ENCODE measurements around the gene PRSS12.

Gene PRSS12

DNA sequence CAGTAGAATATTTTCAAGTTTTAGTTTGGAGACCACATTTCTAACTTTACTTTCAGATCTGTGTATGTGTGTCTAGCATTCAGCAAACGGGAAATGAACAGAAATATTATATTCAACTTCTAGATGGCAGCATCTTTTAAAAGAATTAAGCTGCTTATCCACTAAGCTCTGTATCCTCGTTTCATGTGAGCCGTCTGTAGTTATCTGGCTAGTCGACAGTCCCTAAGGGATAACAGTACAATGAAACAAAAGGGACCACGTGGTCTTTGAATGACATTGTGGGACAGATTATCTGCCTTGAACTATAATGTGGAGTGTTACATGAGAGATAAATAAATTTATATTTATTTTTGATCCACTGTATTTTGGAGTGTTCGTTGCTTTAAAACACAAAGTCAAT is 35.8 kb upstream of the PRSS12 start:
- no peaks in the 10 kb centered on the region for H3K4me1 ChIP-seq (ENCODE audit: control insufficient read depth, insufficient read depth, low read length)
- no CpG with 5 or more reads among the region's 6 CpGs for WGBS (ENCODE audit: insufficient coverage, insufficient read length)
- DNase-seq (ENCODE audit: low read depth, low spot score) = no peak
- no peaks in the 10 kb centered on the region for H3K36me3 ChIP-seq (ENCODE audit: control insufficient read depth, insufficient read depth, low read length)
- H3K9me3 ChIP-seq (ENCODE audit: control insufficient read depth, insufficient read depth, low read length) = no peaks in the 10 kb centered on the region
- H3K4me3 ChIP-seq (ENCODE audit: low read length) = no peak overlapping the region
- no peaks in the 10 kb centered on the region for H3K27me3 ChIP-seq (ENCODE audit: control insufficient read depth, insufficient read depth, low read length)
- no peak overlapping the region for H3K27ac ChIP-seq (ENCODE audit: low read length)

DNA sequence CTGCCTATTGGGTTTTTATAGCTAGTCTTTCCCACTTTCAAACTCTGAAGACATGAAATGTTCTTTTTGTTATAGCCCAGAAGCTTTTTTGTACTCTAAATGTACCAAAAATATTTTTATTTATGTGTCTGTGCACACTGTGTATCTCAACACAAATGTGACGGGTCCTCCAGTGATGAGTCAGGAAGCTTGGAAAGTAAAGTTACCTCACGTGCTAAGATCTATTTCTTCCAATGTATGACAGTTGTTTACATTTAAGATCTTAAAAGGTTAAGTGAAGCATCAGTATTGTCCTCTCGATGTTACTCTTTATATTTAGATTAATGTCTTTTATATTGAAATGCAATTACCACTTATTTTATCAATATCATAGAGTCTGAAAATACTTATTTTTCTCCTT is 29.1 kb upstream of the PRSS12 start:
- DNase-seq (ENCODE audit: low read depth, low spot score) = no peak
- no peaks in the 10 kb centered on the region for H3K36me3 ChIP-seq (ENCODE audit: control insufficient read depth, insufficient read depth, low read length)
- no peaks in the 10 kb centered on the region for H3K27me3 ChIP-seq (ENCODE audit: control insufficient read depth, insufficient read depth, low read length)
- H3K9me3 ChIP-seq (ENCODE audit: control insufficient read depth, insufficient read depth, low read length) = no peaks in the 10 kb centered on the region
- H3K4me3 ChIP-seq (ENCODE audit: low read length) = no peak overlapping the region
- H3K27ac ChIP-seq (ENCODE audit: low read length) = no peak overlapping the region
- WGBS (ENCODE audit: insufficient coverage, insufficient read length) = no CpG with 5 or more reads among the region's 3 CpGs
- no peaks in the 10 kb centered on the region for H3K4me1 ChIP-seq (ENCODE audit: control insufficient read depth, insufficient read depth, low read length)

DNA sequence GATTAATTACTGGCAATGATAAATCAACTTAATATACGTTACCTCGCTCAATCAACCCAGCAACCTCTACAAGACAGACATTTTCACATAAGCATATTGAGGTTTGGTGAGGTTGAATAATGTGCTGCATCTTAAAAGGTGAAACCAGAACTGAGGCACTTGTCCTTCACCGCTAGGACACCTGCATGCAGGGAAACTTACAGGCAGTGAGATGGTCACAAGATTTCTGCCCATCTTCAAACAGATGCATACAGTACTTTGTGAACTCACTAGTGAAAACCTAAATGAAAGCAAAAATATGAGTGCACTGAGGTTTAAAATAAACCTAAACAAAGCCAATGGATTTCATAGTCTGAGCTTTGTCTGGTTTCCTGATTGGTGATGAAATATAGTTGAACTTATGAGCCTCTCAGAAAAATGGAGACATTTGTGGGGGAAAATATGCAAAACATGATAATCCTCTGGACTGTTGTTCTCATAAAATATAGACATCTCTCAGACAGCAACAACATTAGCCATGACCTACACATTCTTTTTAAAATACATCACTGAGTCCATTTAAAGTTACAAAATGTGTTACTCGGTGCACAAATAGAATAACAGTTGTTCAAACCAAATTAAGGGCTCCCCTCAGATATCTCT is 20.9 kb upstream of the PRSS12 start:
- DNase-seq (ENCODE audit: low read depth, low spot score) = no peak
- Histone ChIP-seq H3K27me3 (ENCODE audit: control insufficient read depth, insufficient read depth, low read length) (no peaks in the 10 kb centered on the region), H3K4me3 (ENCODE audit: low read length) (no peak overlapping the region), H3K27ac (ENCODE audit: low read length) (no peak overlapping the region), H3K36me3 (ENCODE audit: control insufficient read depth, insufficient read depth, low read length) (no peaks in the 10 kb centered on the region), H3K4me1 (ENCODE audit: control insufficient read depth, insufficient read depth, low read length) (no peaks in the 10 kb centered on the region), H3K9me3 (ENCODE audit: control insufficient read depth, insufficient read depth, low read length) (no peaks in the 10 kb centered on the region)
- no CpG with 5 or more reads among the region's 4 CpGs for WGBS (ENCODE audit: insufficient coverage, insufficient read length)

DNA sequence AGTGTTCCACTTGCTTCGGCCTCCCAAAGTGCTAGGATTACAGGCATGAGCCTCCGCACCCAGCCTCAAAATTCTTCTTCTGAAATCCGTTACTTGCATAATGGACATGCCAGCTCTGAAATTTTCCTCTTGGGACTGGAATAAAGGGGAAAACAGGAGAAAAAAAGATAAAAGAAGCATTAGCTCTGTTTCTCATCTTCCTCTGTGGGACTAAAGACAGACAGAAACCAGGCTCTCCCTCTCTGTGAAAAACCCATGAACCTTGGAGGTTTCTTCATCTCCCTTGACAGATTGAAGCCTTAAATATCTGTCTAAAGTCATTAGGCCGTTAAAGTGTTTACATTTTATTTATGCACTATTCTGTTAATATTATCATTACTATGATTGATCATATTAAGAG is 19.4 kb upstream of the PRSS12 start:
- no peaks in the 10 kb centered on the region for H3K9me3 ChIP-seq (ENCODE audit: control insufficient read depth, insufficient read depth, low read length)
- no peak overlapping the region for H3K4me3 ChIP-seq (ENCODE audit: low read length)
- H3K4me1 ChIP-seq (ENCODE audit: control insufficient read depth, insufficient read depth, low read length) = no peaks in the 10 kb centered on the region
- no peak overlapping the region for H3K27ac ChIP-seq (ENCODE audit: low read length)
- no CpG with 5 or more reads among the region's 4 CpGs for WGBS (ENCODE audit: insufficient coverage, insufficient read length)
- H3K27me3 ChIP-seq (ENCODE audit: control insufficient read depth, insufficient read depth, low read length) = no peaks in the 10 kb centered on the region
- H3K36me3 ChIP-seq (ENCODE audit: control insufficient read depth, insufficient read depth, low read length) = no peaks in the 10 kb centered on the region
- DNase-seq (ENCODE audit: low read depth, low spot score) = no peak

DNA sequence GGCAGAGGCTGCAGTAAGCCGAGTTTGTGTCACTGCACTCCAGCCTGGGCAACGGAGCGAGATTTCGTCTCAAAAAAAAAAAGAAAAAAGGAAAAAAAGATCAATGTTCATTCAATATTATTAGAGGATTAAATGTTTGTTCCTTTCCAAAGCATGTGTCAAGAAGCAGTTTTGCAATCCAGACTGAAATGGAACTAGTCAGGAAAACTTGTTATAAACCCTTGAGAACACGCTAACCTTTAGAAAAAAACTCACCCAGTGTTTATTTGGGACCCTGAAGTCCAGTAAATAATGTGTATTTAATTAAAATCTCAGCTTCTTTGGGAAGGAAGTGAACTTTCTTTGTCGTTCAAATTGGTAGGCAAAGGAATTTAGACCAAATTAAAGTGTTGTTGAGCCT is 16.4 kb upstream of the PRSS12 start:
- Histone ChIP-seq H3K9me3 (ENCODE audit: control insufficient read depth, insufficient read depth, low read length) (no peaks in the 10 kb centered on the region), H3K36me3 (ENCODE audit: control insufficient read depth, insufficient read depth, low read length) (no peaks in the 10 kb centered on the region), H3K4me1 (ENCODE audit: control insufficient read depth, insufficient read depth, low read length) (no peaks in the 10 kb centered on the region), H3K27ac (ENCODE audit: low read length) (no peak overlapping the region), H3K4me3 (ENCODE audit: low read length) (no peak overlapping the region), H3K27me3 (ENCODE audit: control insufficient read depth, insufficient read depth, low read length) (no peaks in the 10 kb centered on the region)
- no CpG with 5 or more reads among the region's 6 CpGs for WGBS (ENCODE audit: insufficient coverage, insufficient read length)
- no peak for DNase-seq (ENCODE audit: low read depth, low spot score)

DNA sequence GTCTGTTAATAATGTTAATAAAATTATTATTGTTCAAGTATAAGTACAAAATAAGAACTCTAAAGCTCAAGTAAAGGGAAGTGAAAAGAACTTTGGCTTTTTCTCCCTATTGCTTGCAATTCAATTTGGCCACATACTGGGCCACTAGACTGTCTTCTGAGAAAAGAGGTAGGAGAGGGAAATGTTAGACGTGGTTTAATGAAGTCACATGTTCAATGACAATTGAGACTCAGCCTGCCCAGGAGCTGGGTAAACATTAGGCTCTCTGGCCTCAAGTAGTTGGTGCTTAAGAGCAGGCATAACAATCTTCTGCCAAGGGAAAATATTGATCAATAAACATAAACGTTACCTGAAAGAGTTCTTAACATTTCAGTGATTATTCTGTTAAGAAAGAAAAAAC is 15.1 kb upstream of the PRSS12 start:
- no peak overlapping the region for H3K4me3 ChIP-seq (ENCODE audit: low read length)
- no peaks in the 10 kb centered on the region for H3K9me3 ChIP-seq (ENCODE audit: control insufficient read depth, insufficient read depth, low read length)
- no peaks in the 10 kb centered on the region; the same call in 1 of the 2 replicates for H3K4me1 ChIP-seq (ENCODE audit: control insufficient read depth, insufficient read depth, low read length)
- H3K36me3 ChIP-seq (ENCODE audit: control insufficient read depth, insufficient read depth, low read length) = no peaks in the 10 kb centered on the region
- no peak for DNase-seq (ENCODE audit: low read depth, low spot score)
- WGBS (ENCODE audit: insufficient coverage, insufficient read length) = no CpG with 5 or more reads among the region's 2 CpGs
- H3K27me3 ChIP-seq (ENCODE audit: control insufficient read depth, insufficient read depth, low read length) = no peaks in the 10 kb centered on the region
- no peak overlapping the region for H3K27ac ChIP-seq (ENCODE audit: low read length)

DNA sequence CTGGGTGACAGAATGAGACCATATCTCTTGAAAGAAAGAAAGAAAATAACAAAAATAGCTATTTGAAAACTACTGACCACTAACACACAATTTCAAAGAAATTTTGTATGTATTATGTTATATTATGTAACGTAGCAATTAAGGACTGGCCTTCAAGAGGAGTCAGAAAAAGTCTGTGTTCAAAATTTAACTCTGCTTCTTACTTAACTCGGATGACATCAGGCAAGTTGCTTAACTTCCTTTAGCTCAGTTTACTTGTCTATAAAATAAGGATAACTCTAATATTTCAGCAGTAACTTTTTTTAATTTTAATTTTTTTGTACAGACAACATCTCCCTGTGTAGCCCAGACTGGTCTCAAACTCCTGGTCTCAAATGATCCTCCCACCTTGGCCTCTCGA is 14.6 kb upstream of the PRSS12 start:
- DNase-seq (ENCODE audit: low read depth, low spot score) = no peak
- no peak overlapping the region for H3K27ac ChIP-seq (ENCODE audit: low read length)
- H3K27me3 ChIP-seq (ENCODE audit: control insufficient read depth, insufficient read depth, low read length) = no peaks in the 10 kb centered on the region
- WGBS (ENCODE audit: insufficient coverage, insufficient read length) = no CpG with 5 or more reads among the region's 3 CpGs
- no peaks in the 10 kb centered on the region; the same call in 1 of the 2 replicates for H3K4me1 ChIP-seq (ENCODE audit: control insufficient read depth, insufficient read depth, low read length)
- H3K36me3 ChIP-seq (ENCODE audit: control insufficient read depth, insufficient read depth, low read length) = no peaks in the 10 kb centered on the region
- no peaks in the 10 kb centered on the region for H3K9me3 ChIP-seq (ENCODE audit: control insufficient read depth, insufficient read depth, low read length)
- no peak overlapping the region for H3K4me3 ChIP-seq (ENCODE audit: low read length)

DNA sequence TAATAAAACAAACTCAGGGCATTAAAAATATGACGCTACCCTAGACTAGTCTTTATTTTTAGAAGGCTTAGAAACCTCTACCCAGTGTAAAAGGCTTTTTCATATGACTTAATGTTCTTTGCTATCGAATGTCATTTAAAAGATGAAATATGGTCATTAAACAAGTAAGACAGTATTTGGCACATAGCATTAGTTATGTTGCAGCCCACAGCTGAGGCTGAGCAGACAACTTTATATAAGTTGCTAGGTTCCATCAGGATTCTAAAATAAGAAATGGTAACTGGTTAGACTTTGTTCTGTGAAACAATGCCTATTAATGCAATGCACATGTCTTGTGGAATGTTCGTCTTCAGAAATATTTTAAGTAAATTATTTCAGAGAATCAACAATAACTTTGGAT is 10.4 kb upstream of the PRSS12 start:
- no CpG with 5 or more reads among the region's 3 CpGs for WGBS (ENCODE audit: insufficient coverage, insufficient read length)
- no peak overlapping the region for H3K27ac ChIP-seq (ENCODE audit: low read length)
- no peak for DNase-seq (ENCODE audit: low read depth, low spot score)
- no peaks in the 10 kb centered on the region for H3K36me3 ChIP-seq (ENCODE audit: control insufficient read depth, insufficient read depth, low read length)
- no peaks in the 10 kb centered on the region for H3K27me3 ChIP-seq (ENCODE audit: control insufficient read depth, insufficient read depth, low read length)
- H3K4me3 ChIP-seq (ENCODE audit: low read length) = no peak overlapping the region
- no peaks in the 10 kb centered on the region for H3K9me3 ChIP-seq (ENCODE audit: control insufficient read depth, insufficient read depth, low read length)
- H3K4me1 ChIP-seq (ENCODE audit: control insufficient read depth, insufficient read depth, low read length) = no peaks in the 10 kb centered on the region; the same call in 1 of the 2 replicates

DNA sequence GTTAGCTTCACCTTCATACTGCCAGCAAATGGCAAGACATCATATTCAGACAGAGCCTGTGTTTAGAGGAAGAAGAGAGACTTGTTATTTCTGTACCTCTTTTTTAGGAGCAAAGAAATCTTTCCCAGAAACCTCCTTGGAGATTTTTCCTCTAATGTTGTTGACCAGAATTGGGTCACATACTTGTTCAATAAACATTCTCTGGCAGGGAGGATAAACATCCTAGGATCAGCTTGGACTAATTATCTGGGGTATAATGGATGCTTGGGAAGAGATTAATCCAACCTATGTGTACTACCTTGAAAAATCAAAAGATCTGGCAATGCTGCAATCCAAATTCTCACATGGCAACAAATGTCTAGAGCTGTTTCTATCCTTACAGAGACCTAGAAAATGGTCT is 8.4 kb upstream of the PRSS12 start:
- Histone ChIP-seq H3K9me3 (ENCODE audit: control insufficient read depth, insufficient read depth, low read length) (no peaks in the 10 kb centered on the region), H3K36me3 (ENCODE audit: control insufficient read depth, insufficient read depth, low read length) (no peaks in the 10 kb centered on the region), H3K27ac (ENCODE audit: low read length) (no peak overlapping the region), H3K4me3 (ENCODE audit: low read length) (no peak overlapping the region), H3K4me1 (ENCODE audit: control insufficient read depth, insufficient read depth, low read length) (no peaks in the 10 kb centered on the region; the same call in 1 of the 2 replicates), H3K27me3 (ENCODE audit: control insufficient read depth, insufficient read depth, low read length) (no peaks in the 10 kb centered on the region)
- DNase-seq (ENCODE audit: low read depth, low spot score) = no peak

DNA sequence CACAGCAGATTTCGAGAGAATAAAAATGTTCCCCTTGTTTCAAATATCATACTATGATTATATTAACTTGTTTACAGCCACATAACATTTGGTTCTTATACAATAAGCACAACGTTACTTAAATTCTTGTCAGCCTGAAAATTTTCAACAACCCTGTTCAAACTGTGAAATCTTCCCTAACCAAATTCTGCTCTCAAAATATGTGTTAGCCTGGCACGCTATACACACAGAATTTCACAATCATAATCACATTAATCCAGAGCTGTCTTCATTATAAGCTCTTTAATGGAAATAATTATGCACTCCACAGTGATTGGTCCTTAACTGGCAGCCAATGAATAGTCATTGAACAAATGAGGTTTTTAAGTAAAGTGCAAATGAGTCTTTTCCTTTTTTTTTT is 7.3 kb upstream of the PRSS12 start:
- DNase-seq (ENCODE audit: low read depth, low spot score) = no peak
- no peaks in the 10 kb centered on the region for H3K27me3 ChIP-seq (ENCODE audit: control insufficient read depth, insufficient read depth, low read length)
- H3K4me3 ChIP-seq (ENCODE audit: low read length) = no peak overlapping the region
- no peaks in the 10 kb centered on the region for H3K36me3 ChIP-seq (ENCODE audit: control insufficient read depth, insufficient read depth, low read length)
- no peaks in the 10 kb centered on the region for H3K9me3 ChIP-seq (ENCODE audit: control insufficient read depth, insufficient read depth, low read length)
- no peaks in the 10 kb centered on the region; the same call in 1 of the 2 replicates for H3K4me1 ChIP-seq (ENCODE audit: control insufficient read depth, insufficient read depth, low read length)
- no peak overlapping the region for H3K27ac ChIP-seq (ENCODE audit: low read length)
- WGBS (ENCODE audit: insufficient coverage, insufficient read length) = no CpG with 5 or more reads among the region's 3 CpGs

DNA sequence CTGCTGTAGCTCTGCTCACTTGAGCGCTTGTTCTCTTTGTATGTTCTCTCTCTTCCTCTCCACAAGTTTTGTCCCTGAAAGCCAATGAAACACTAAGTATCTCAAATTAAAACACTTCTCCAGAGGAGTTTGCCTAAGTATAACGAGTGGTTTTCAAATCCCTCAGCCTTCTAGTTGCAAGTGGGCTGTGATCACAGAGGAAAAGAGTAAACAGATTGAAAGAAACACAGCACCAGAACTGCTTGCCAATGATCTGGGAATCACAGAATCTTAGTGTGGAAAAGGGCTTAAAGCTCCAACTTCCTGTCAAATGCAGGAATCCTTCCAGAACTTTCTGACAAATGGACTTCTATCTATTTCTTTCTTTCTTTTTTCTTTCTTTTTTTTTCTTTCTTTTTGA is 4.8 kb upstream of the PRSS12 start:
- H3K4me3 ChIP-seq (ENCODE audit: low read length) = no peak overlapping the region
- no peak overlapping the region for H3K27ac ChIP-seq (ENCODE audit: low read length)
- H3K27me3 ChIP-seq (ENCODE audit: control insufficient read depth, insufficient read depth, low read length) = peaks cover 2% of the 10 kb centered on the region; the same call in 1 of the 2 replicates
- H3K9me3 ChIP-seq (ENCODE audit: control insufficient read depth, insufficient read depth, low read length) = no peaks in the 10 kb centered on the region
- no peaks in the 10 kb centered on the region for H3K4me1 ChIP-seq (ENCODE audit: control insufficient read depth, insufficient read depth, low read length)
- no peaks in the 10 kb centered on the region for H3K36me3 ChIP-seq (ENCODE audit: control insufficient read depth, insufficient read depth, low read length)
- no CpG with 5 or more reads among the region's 2 CpGs for WGBS (ENCODE audit: insufficient coverage, insufficient read length)
- no peak for DNase-seq (ENCODE audit: low read depth, low spot score)

All from iPS DF 6.9 (cell line).